K562 (cell line): ENCODE results near the gene RUVBL2.

ENCODE experiments used
- CREM ChIP-seq: IDR thresholded peaks from 2 replicates; pipeline ENCODE4 v1.6.1; 2014; ENCODE audit warnings: antibody characterized with exemption, low read depth
- FOXK2 ChIP-seq, 2 experiments: fragments of 450-650 bp; IDR thresholded peaks in 1 of 2; conservative IDR thresholded peaks in 1 of 2; 2 replicates each; pipeline ENCODE4 v1.6.1; 2016; ENCODE audit warnings: low read depth in 2 of 2, mild to moderate bottlenecking in 1 of 2
- POLR3A ChIP-seq: IDR thresholded peaks from 2 replicates; pipeline ENCODE4 v1.6.1; 2011; ENCODE audit warnings: borderline replicate concordance, mild to moderate bottlenecking, moderate library complexity; ENCODE audit not compliant: insufficient read length, insufficient read depth; ENCODE audit errors: extremely low read depth
- PTBP1 ChIP-seq: fragments of 200-400 bp; formaldehyde crosslinking; IDR thresholded peaks from 2 replicates; pipeline ENCODE4 v1.6.1; 2017; ENCODE audit warnings: low read depth, low read length
- RAD21 ChIP-seq, 2 experiments: fragments of 250-450 bp in 1 of 2; fragments of 450-650 bp in 1 of 2; sonication (Bioruptor Pico) in 1 of 2; formaldehyde crosslinking in 1 of 2; IDR thresholded peaks in 1 of 2; conservative IDR thresholded peaks in 1 of 2; 2 replicates each; pipeline versions ENCODE4 v1.4.0 to v1.8.0; 2020 to 2022; ENCODE audit warnings: mild to moderate bottlenecking in 2 of 2, moderate library complexity in 1 of 2
- SMC3 ChIP-seq: conservative IDR thresholded peaks from 2 replicates; pipeline ENCODE4 v1.6.1; 2011; ENCODE audit warnings: low read depth, low read length, improper control_type of control experiment; ENCODE audit not compliant: insufficient read depth
- WHSC1 ChIP-seq: IDR thresholded peaks from one replicate; pipeline ENCODE4 v1.6.1; 2012; ENCODE audit warnings: low read length, control low read depth, inconsistent platforms
- ZBTB8A ChIP-seq: fragments of 450-650 bp; IDR thresholded peaks from 2 replicates; pipeline ENCODE4 v1.6.1; 2018; ENCODE audit warnings: mild to moderate bottlenecking, moderate library complexity; ENCODE audit not compliant: partially characterized antibody
- ZNF140 ChIP-seq: fragments of 250-450 bp; sonication (Bioruptor Pico); IDR thresholded peaks from 2 replicates; pipeline ENCODE4 v1.8.0; 2021; ENCODE audit warnings: moderate library complexity, mild to moderate bottlenecking, inconsistent platforms
- TF ChIP-seq, protein P1 (sequence below): IDR thresholded peaks from 3 replicates; pipeline ENCODE4 v1.6.1; 2011; ENCODE audit warnings: borderline replicate concordance, mild to moderate bottlenecking; ENCODE audit not compliant: insufficient read length, insufficient read depth
- TF ChIP-seq, protein P2 (sequence below), 3 experiments: IDR thresholded peaks in 2 of 3; conservative IDR thresholded peaks in 1 of 3; 2 replicates each; pipeline ENCODE4 v1.5.1; 2011 to 2012; ENCODE audit warnings: low read length in 3 of 3, mild to moderate bottlenecking in 3 of 3, control low read depth in 2 of 3, improper control_type of control experiment in 1 of 3, inconsistent platforms in 1 of 3, low read depth in 1 of 3, mixed read lengths in 1 of 3, moderate library complexity in 1 of 3; ENCODE audit not compliant: insufficient read depth in 2 of 3
- TF ChIP-seq, protein P3 (sequence below): sonication (generic); IDR thresholded peaks from 2 replicates; pipeline ENCODE4 v1.6.1; 2016

DNA sequence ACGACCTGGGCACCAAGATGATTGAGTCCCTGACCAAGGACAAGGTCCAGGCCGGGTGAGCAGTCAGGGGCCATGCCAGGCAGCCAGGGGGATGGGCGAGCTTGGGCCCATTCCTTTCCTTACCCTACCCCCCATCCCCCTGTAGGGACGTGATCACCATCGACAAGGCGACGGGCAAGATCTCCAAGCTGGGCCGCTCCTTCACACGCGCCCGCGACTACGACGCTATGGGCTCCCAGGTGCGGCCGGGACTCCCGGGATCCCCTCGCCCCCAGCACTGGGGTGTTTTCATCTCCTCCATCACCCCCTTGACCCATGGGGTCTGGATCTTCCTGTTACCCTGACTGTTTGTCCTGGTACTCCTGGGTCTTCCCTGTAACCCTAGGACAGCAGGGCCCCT lies 16.1 kb downstream of the RUVBL2 start:
- TF ChIP-seq ZNF140 (CRISPR knock-in tag) (no peak), POLR3A (no peak), WHSC1 (no peak), FOXK2 (conservative IDR thresholded peaks at IDR 0.05 in 1 of 2, IDR thresholded peaks at IDR 0.05 in 1 of 2; ENCODE audit: low read depth in 2 of 2) (no peak), ZBTB8A (no peak), PTBP1 (no peak), SMC3 (no peak), RAD21 (CRISPR knock-in tag; conservative IDR thresholded peaks at IDR 0.05 in 1 of 2, IDR thresholded peaks at IDR 0.05 in 1 of 2) (no peak), CREM (no peak)
- TF ChIP-seq, protein P1, sequence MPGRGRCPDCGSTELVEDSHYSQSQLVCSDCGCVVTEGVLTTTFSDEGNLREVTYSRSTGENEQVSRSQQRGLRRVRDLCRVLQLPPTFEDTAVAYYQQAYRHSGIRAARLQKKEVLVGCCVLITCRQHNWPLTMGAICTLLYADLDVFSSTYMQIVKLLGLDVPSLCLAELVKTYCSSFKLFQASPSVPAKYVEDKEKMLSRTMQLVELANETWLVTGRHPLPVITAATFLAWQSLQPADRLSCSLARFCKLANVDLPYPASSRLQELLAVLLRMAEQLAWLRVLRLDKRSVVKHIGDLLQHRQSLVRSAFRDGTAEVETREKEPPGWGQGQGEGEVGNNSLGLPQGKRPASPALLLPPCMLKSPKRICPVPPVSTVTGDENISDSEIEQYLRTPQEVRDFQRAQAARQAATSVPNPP: no peak
- TF ChIP-seq, protein P2, sequence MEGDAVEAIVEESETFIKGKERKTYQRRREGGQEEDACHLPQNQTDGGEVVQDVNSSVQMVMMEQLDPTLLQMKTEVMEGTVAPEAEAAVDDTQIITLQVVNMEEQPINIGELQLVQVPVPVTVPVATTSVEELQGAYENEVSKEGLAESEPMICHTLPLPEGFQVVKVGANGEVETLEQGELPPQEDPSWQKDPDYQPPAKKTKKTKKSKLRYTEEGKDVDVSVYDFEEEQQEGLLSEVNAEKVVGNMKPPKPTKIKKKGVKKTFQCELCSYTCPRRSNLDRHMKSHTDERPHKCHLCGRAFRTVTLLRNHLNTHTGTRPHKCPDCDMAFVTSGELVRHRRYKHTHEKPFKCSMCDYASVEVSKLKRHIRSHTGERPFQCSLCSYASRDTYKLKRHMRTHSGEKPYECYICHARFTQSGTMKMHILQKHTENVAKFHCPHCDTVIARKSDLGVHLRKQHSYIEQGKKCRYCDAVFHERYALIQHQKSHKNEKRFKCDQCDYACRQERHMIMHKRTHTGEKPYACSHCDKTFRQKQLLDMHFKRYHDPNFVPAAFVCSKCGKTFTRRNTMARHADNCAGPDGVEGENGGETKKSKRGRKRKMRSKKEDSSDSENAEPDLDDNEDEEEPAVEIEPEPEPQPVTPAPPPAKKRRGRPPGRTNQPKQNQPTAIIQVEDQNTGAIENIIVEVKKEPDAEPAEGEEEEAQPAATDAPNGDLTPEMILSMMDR (IDR thresholded peaks at IDR 0.05 in 2 of 3, conservative IDR thresholded peaks at IDR 0.05 in 1 of 3; ENCODE audit: insufficient read depth in 2 of 3, low read depth in 1 of 3, low read length in 3 of 3): no peak
- TF ChIP-seq, protein P3, sequence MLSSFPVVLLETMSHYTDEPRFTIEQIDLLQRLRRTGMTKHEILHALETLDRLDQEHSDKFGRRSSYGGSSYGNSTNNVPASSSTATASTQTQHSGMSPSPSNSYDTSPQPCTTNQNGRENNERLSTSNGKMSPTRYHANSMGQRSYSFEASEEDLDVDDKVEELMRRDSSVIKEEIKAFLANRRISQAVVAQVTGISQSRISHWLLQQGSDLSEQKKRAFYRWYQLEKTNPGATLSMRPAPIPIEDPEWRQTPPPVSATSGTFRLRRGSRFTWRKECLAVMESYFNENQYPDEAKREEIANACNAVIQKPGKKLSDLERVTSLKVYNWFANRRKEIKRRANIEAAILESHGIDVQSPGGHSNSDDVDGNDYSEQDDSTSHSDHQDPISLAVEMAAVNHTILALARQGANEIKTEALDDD: no peak
